Esophagus muscularis mucosa (tissue), 4 donors: ENCODE results near the gene FGD6. TPM values are rescaled to one million over a fixed set of nuclear protein-coding genes. Genes with fewer than 3 reads are reported as not detected.

Source experiments
- DNase-seq: peaks from one replicate; pipeline ENCODE4 v3.0.0-alpha.2; 2017; ENCODE audit errors: extremely low spot score
- H3K27ac ChIP-seq, 4 donors: fragments of 200-600 bp; sonication (generic); replicated peaks in 1 of 4; 1 replicate in 3 of 4; 2 replicates in 1 of 4; pipeline ENCODE4 v1.5.1; 2016 to 2019; ENCODE audit warnings: mild to moderate bottlenecking in 1 of 4
- H3K27me3 ChIP-seq, 4 donors: fragments of 200-600 bp; sonication (generic); one replicate each; pipeline versions ENCODE4 v1.5.1 to v1.6.0; 2016 to 2019
- H3K36me3 ChIP-seq, 4 donors: fragments of 200-600 bp; sonication (generic); one replicate each; pipeline ENCODE4 v1.5.1; 2016 to 2019
- H3K4me1 ChIP-seq, 4 donors: fragments of 200-600 bp; sonication (generic); one replicate each; pipeline ENCODE4 v1.5.1; 2016 to 2019
- H3K4me3 ChIP-seq, 4 donors: fragments of 200-600 bp; sonication (generic); 1 replicate in 2 of 4; 2 replicates in 2 of 4; pipeline ENCODE4 v1.5.1; 2016 to 2019; ENCODE audit warnings: mild to moderate bottlenecking in 4 of 4, moderate library complexity in 1 of 4
- H3K9me3 ChIP-seq, 4 donors: fragments of 200-600 bp; sonication (generic); 1 replicate in 3 of 4; 2 replicates in 1 of 4; pipeline ENCODE4 v1.5.1; 2016 to 2019
- CTCF ChIP-seq, 3 experiments: fragments of 200-600 bp in 2 of 3; fragments of 450-650 bp in 1 of 3; sonication (generic) in 2 of 3; IDR thresholded peaks; one replicate each; pipeline ENCODE4 v1.5.1; 2017 to 2019; ENCODE audit warnings: antibody characterized with exemption in 3 of 3, mild to moderate bottlenecking in 2 of 3, moderate library complexity in 1 of 3
- EP300 ChIP-seq: sonication (generic); formaldehyde crosslinking; IDR thresholded peaks from one replicate; pipeline ENCODE4 v1.6.1; 2017; ENCODE audit warnings: antibody characterized with exemption
- POLR2A ChIP-seq: fragments of 450-650 bp; IDR thresholded peaks from one replicate; pipeline ENCODE4 v1.6.1; 2017; ENCODE audit warnings: antibody characterized with exemption, moderate library complexity, mild to moderate bottlenecking, low read depth
- POLR2AphosphoS5 ChIP-seq, 2 donors: sonication (generic); formaldehyde crosslinking; IDR thresholded peaks; one replicate each; pipeline ENCODE4 v1.6.1; 2017; ENCODE audit warnings: antibody characterized with exemption in 2 of 2
- WGBS: methylation state at CpG from one replicate; pipeline ENCODE4 v1.1.5; 2018; 5-methylcytosine and 5-hydroxymethylcytosine counted together
- intact Hi-C: fragments of 100-400 bp; cut with DNase I; formaldehyde crosslinking; loops from one replicate; pipeline ENCODE4 v1.15.1; 2023
- total RNA-seq, 4 donors: library from RNA; depleted of rRNA; stranded (reverse); fragments of >200 nt; gene quantifications; one replicate each; pipeline versions ENCODE4 v1.1.0 to v1.2.1, GENCODE V29; 2016

Gene FGD6
- total RNA-seq, 4 donors from 2014 or later, result 30.5 to 48.6 (median 37.3) TPM

GRCh38 chr12:95213928-95214327, 3.3 kb downstream of the FGD6 start:
- H3K4me3 ChIP-seq, result no peak overlapping the region
- no peaks in the 10 kb centered on the region for H3K27me3 ChIP-seq
- intact Hi-C loops, result loop anchor here (10.0 kb wide), 1 partner anchor 321 kb away; no protein-coding TSS in a partner anchor
- peak overlapping the region; percentile 15 to 62 (median 42) for H3K27ac ChIP-seq
- TF ChIP-seq CTCF (IDR thresholded peaks at IDR 0.05) (no peak), EP300 (no peak)
- WGBS, result 67% methylated on average over 1 of the region's 1 CpG
- DNase-seq, result no peak
- H3K36me3 ChIP-seq, result no peaks in the 10 kb centered on the region
- peaks cover 7 to 33% (median 23%) of the 10 kb centered on the region in 4 donors for H3K4me1 ChIP-seq
- no peaks in the 10 kb centered on the region for H3K9me3 ChIP-seq

- WGBS, result 72% methylated on average over 4 of the region's 4 CpGs
- intact Hi-C loops, result loop anchor here (10.0 kb wide), 1 partner anchor 322 kb away; no protein-coding TSS in a partner anchor
- Histone ChIP-seq H3K4me1 (peaks cover 4 to 30% (median 22%) of the 10 kb centered on the region in 4 donors), H3K9me3 (no peaks in the 10 kb centered on the region), H3K27me3 (no peaks in the 10 kb centered on the region), H3K36me3 (no peaks in the 10 kb centered on the region), H3K27ac (peak overlapping the region in 2 of 4 donors; percentile 53 to 62), H3K4me3 (no peak overlapping the region)
- TF ChIP-seq POLR2AphosphoS5 (IDR thresholded peaks at IDR 0.05) (no peak), CTCF (IDR thresholded peaks at IDR 0.05) (no peak), POLR2A (no peak), EP300 (no peak)
- no peak for DNase-seq
These were observed 4.1 kb downstream of the FGD6 start for GRCh38 chr12:95213119-95213518.

- whole genome bisulfite sequencing, result 75% methylated on average over 4 of the region's 4 CpGs
- no peak for DNase-seq
- H3K4me3 ChIP-seq, result no peak overlapping the region
- H3K4me1 ChIP-seq, result peaks cover 4 to 30% (median 22%) of the 10 kb centered on the region in 4 donors
- no peaks in the 10 kb centered on the region for H3K27me3 ChIP-seq
- H3K9me3 ChIP-seq, result no peaks in the 10 kb centered on the region
- intact Hi-C loops, result loop anchor here (10.0 kb wide), 1 partner anchor 322 kb away; no protein-coding TSS in a partner anchor
- H3K36me3 ChIP-seq, result no peaks in the 10 kb centered on the region
- no peak overlapping the region for H3K27ac ChIP-seq
- TF ChIP-seq CTCF (IDR thresholded peaks at IDR 0.05), result no peak
- TF ChIP-seq POLR2AphosphoS5 (IDR thresholded peaks at IDR 0.05), result no peak
- TF ChIP-seq EP300, result no peak
- no peak for TF ChIP-seq POLR2A
These were observed 4.7 kb downstream of the FGD6 start for GRCh38 chr12:95212586-95212985.

DNA sequence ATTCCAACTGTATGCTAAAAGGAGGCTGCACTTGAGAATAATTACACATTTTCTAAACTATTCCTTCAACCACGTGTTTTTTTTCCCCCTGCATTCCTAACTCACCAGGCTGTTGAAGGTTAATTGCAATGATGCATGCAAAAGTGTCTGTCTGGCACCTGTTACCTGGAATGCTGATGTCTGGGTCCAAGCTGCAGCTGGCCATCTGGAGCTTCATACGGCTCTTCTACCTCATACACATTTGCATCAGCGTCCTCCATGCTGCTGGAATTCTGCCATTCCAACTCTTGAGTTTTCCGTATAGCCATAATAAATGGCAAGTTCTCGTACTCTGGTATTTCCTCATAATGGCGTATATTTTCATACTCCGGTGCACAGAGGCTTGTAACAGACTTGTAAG, 8.6 kb downstream of the FGD6 start:
- intact Hi-C loops, result no loop called here
- Histone ChIP-seq H3K9me3 (no peaks in the 10 kb centered on the region), H3K27ac (no peak overlapping the region), H3K4me3 (no peak overlapping the region), H3K36me3 (no peaks in the 10 kb centered on the region), H3K27me3 (no peaks in the 10 kb centered on the region), H3K4me1 (peaks cover 19 to 36% (median 32%) of the 10 kb centered on the region in 4 donors)
- no peak for DNase-seq
- WGBS, result 83% methylated on average over 7 of the region's 7 CpGs
- no peak for TF ChIP-seq CTCF (IDR thresholded peaks at IDR 0.05)
- TF ChIP-seq POLR2A, result no peak
- no peak for TF ChIP-seq POLR2AphosphoS5 (IDR thresholded peaks at IDR 0.05)
- TF ChIP-seq EP300, result no peak

GRCh38 chr12:95207407-95207806, 9.9 kb downstream of the FGD6 start:
- no peak for DNase-seq
- H3K4me1 ChIP-seq, result peaks cover 31 to 46% (median 40%) of the 10 kb centered on the region in 4 donors
- no peak for TF ChIP-seq CTCF (IDR thresholded peaks at IDR 0.05)
- TF ChIP-seq EP300, result no peak
- TF ChIP-seq POLR2AphosphoS5 (IDR thresholded peaks at IDR 0.05), result no peak
- no peak for TF ChIP-seq POLR2A
- H3K27ac ChIP-seq, result no peak overlapping the region
- H3K27me3 ChIP-seq, result no peaks in the 10 kb centered on the region
- WGBS, result 89% methylated on average over 2 of the region's 2 CpGs
- no peaks in the 10 kb centered on the region for H3K36me3 ChIP-seq
- H3K9me3 ChIP-seq, result no peaks in the 10 kb centered on the region
- H3K4me3 ChIP-seq, result no peak overlapping the region
- intact Hi-C loops, result no loop called here
